MCF 10A (cell line): ENCODE results near the gene TECR. TPM values are rescaled to one million over a fixed set of nuclear protein-coding genes. Genes with fewer than 3 reads are reported as not detected.

Experiments used
- BruUV-seq: library from RNA; stranded (reverse); fragments of 400-500 nt; replicated peaks from 2 replicates; lab custom pipeline; 2021; lab: Mats Ljungman, UMichigan
- CTCF ChIA-PET: fragments of 300-600 bp; sonication (Branson Sonifier 250); formaldehyde crosslinking; extraction: SDS; loops from one replicate; lab custom pipeline; 2021; ENCODE audit warnings: antibody characterized with exemption, inconsistent platforms; lab: Yijun Ruan, JAX
- POLR2A ChIA-PET: fragments of 300-600, 350-650 bp; sonication (Branson Sonifier 250); formaldehyde crosslinking; extraction: SDS; loops from one replicate; lab custom pipeline; 2020; ENCODE audit warnings: antibody characterized with exemption, inconsistent platforms; lab: Yijun Ruan, JAX
- DNase-seq: peaks from one replicate; pipeline ENCODE4 v3.0.0-alpha.2; 2018; ENCODE audit not compliant: unreplicated experiment
- H3K27ac Mint-ChIP-seq: one replicate; pipeline ENCODE4 v1.8.0; 2022; ENCODE audit warnings: mild to moderate bottlenecking, low read depth, mixed read lengths; ENCODE audit not compliant: unreplicated experiment
- H3K27me3 Mint-ChIP-seq: one replicate; pipeline ENCODE4 v1.8.0; 2022; ENCODE audit warnings: mixed read lengths; ENCODE audit not compliant: insufficient read depth, unreplicated experiment
- H3K36me3 Mint-ChIP-seq: one replicate; pipeline ENCODE4 v1.8.0; 2022; ENCODE audit warnings: mild to moderate bottlenecking, moderate library complexity, mixed read lengths; ENCODE audit not compliant: insufficient read depth, unreplicated experiment
- H3K4me1 Mint-ChIP-seq: one replicate; pipeline ENCODE4 v1.8.0; 2022; ENCODE audit warnings: mixed read lengths; ENCODE audit not compliant: insufficient read depth, unreplicated experiment
- H3K4me3 Mint-ChIP-seq: one replicate; pipeline ENCODE4 v1.8.0; 2022; ENCODE audit warnings: mild to moderate bottlenecking, moderate library complexity, mixed read lengths; ENCODE audit not compliant: unreplicated experiment
- H3K9me3 Mint-ChIP-seq: one replicate; pipeline ENCODE4 v1.8.0; 2022; ENCODE audit warnings: mixed read lengths; ENCODE audit not compliant: unreplicated experiment
- CTCF ChIP-seq: fragments of 200-600 bp; IDR thresholded peaks from one replicate; pipeline ENCODE4 v1.8.0; 2022; ENCODE audit warnings: antibody characterized with exemption, mild to moderate bottlenecking; ENCODE audit not compliant: unreplicated experiment
- intact Hi-C: fragments of 100-400 bp; cut with micrococcal nuclease; formaldehyde crosslinking; loops from 2 replicates; pipeline ENCODE4 v1.14.1; 2022
- total RNA-seq: library from RNA; stranded (reverse); gene quantifications from 2 replicates; pipeline ENCODE4 v1.2.3, GENCODE V29; 2022

TECR gene
- total RNA-seq, 1 experiment from 2014 or later = 106 TPM

DNA sequence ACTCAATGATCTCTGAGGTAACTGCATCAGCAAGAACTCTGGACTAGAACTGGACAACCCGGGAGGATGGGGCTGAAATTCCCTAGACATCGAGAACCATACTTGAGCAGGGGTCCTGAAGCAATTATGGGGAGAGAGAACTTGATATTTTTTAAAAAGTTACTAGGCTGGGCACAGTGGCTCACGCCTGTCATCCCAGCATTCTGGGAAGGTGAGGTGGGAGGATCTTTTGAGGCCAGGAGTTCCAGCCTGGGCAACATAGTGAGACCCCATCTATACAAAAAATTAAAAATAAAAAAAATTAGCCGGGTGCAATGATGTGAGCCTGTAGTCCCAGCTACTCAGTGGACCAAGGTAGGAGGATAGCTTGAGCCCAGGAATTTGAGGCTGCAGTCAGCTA is 8.9 kb upstream of the TECR start:
- POLR2A ChIA-PET = interaction anchor here (0.6 to 1.4 kb wide), 3 partner anchors 9 to 1785 kb away, joined by 3 to 5 read pairs (median 3); partner anchors contain the start of gene GIPC1
- H3K36me3 Mint-ChIP-seq = peaks cover 32% of the 10 kb centered on the region
- no peak overlapping the region for H3K4me3 Mint-ChIP-seq
- no peaks in the 10 kb centered on the region for H3K9me3 Mint-ChIP-seq
- H3K27ac Mint-ChIP-seq = no peak overlapping the region
- no peak for TF ChIP-seq CTCF
- intact Hi-C loops = no loop called here
- peaks cover 21% of the 10 kb centered on the region for H3K4me1 Mint-ChIP-seq
- CTCF ChIA-PET = interaction anchor here (0.7 to 7.9 kb wide), 4 partner anchors 9 to 33 kb away, joined by 3 to 53 read pairs (median 5); no protein-coding TSS in a partner anchor
- BruUV-seq = no TSS peak
- no peak for DNase-seq
- H3K27me3 Mint-ChIP-seq = no peaks in the 10 kb centered on the region

GRCh38 chr19:14525729-14526128 is 3.7 kb upstream of the TECR start:
- Mint-ChIP-seq H3K36me3 (peaks cover 11% of the 10 kb centered on the region), H3K27ac (peak overlapping the region; percentile 82), H3K27me3 (no peaks in the 10 kb centered on the region), H3K4me1 (peaks cover 27% of the 10 kb centered on the region), H3K9me3 (no peaks in the 10 kb centered on the region), H3K4me3 (peak overlapping the region; percentile 35)
- CTCF ChIA-PET = interaction anchor here (0.9 to 2.1 kb wide), 9 partner anchors 10 to 46 kb away, joined by 3 to 9 read pairs (median 4); no protein-coding TSS in a partner anchor
- no TSS peak for BruUV-seq
- POLR2A ChIA-PET = interaction anchor here (0.6 to 7.2 kb wide), 17 partner anchors 8 to 1362 kb away, joined by 3 to 148 read pairs (median 5); partner anchors contain the start of genes DNAJB1, GIPC1 and ZNF333
- intact Hi-C loops = loop anchor here (5.0 kb wide), 1 partner anchor 1363 kb away; no protein-coding TSS in a partner anchor
- peak; percentile 94 for DNase-seq
- no peak for TF ChIP-seq CTCF

- H3K9me3 Mint-ChIP-seq = no peaks in the 10 kb centered on the region
- H3K27me3 Mint-ChIP-seq = no peaks in the 10 kb centered on the region
- H3K4me3 Mint-ChIP-seq = peak overlapping the region; percentile 35
- H3K36me3 Mint-ChIP-seq = peaks cover 11% of the 10 kb centered on the region
- TF ChIP-seq CTCF = no peak
- peak overlapping the region; percentile 82 for H3K27ac Mint-ChIP-seq
- H3K4me1 Mint-ChIP-seq = peaks cover 27% of the 10 kb centered on the region
- POLR2A ChIA-PET = interaction anchor here (0.6 to 7.2 kb wide), 17 partner anchors 9 to 1363 kb away, joined by 3 to 148 read pairs (median 5); partner anchors contain the start of genes ADGRE5, DNAJB1, GIPC1 and ZNF333
- no TSS peak for BruUV-seq
- intact Hi-C loops = loop anchor here (5.0 kb wide), 1 partner anchor 1364 kb away; no protein-coding TSS in a partner anchor
- CTCF ChIA-PET = interaction anchor here (0.9 to 2.1 kb wide), 8 partner anchors 10 to 47 kb away, joined by 3 to 9 read pairs (median 6); no protein-coding TSS in a partner anchor
- no peak for DNase-seq
Measured at GRCh38 chr19:14526423-14526822, 3.0 kb upstream of the TECR start.
